Measurements from ENCODE around the gene EEFSEC. TPM values are rescaled to one million over a fixed set of nuclear protein-coding genes. Genes with fewer than 3 reads are reported as not detected.

Gene EEFSEC
- polyA plus RNA-seq, 1 experiment = 6.8 TPM

DNA sequence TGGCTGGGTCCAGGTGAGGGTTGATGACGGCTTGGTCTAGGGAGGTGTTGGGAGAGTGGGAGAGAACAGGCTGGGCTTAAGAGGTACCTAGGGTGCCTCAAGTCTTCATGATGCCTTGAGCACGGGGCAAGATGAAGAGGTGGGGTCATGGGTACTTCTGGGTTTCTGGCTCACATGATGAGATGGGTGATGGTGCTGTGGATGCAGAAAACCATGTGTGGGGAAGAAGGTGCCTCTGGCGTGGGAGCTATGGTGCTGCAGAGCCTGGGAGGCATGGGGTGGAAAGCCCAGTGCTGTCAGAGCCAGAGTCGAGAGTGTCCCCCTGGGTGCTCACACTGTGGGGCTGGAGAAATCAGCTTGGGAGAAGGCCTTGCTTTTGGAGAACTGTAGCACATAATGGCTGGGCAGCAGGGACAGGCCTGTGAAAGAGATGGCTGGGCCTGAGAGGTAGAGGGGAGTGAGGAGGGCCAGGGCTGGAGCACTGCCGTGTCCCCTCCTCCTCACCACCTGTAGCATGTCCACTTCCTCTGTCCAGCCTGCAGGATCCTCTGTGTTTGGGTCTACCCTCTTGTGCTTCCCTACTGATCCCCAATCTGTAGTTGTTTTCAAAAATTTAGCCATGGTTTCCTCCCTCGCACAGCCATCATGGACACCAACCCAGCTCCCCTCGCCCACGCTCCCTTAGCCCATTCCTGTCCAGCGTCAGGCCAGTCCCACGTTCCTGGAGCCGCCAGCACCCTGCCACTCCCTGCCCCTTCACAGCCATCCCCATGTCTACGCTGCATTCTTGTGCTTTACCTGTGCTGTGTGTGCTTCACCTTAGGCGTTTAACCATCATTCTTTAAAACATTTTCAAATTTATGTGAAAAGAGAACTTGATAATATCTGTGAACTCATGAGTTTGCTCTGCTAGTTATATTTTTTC, 132.0 kb downstream of the EEFSEC start:
- POLR2A ChIA-PET = no interaction called here
- no peaks in the 10 kb centered on the region for H3K27me3 ChIP-seq (ENCODE audit: control insufficient read depth, insufficient read depth, low read length)
- no peak for DNase-seq (ENCODE audit: low read depth, low spot score)
- H3K9me3 ChIP-seq (ENCODE audit: control insufficient read depth, insufficient read depth, low read length) = no peaks in the 10 kb centered on the region
- CTCF ChIA-PET = no interaction called here
- TF ChIP-seq, protein P1, sequence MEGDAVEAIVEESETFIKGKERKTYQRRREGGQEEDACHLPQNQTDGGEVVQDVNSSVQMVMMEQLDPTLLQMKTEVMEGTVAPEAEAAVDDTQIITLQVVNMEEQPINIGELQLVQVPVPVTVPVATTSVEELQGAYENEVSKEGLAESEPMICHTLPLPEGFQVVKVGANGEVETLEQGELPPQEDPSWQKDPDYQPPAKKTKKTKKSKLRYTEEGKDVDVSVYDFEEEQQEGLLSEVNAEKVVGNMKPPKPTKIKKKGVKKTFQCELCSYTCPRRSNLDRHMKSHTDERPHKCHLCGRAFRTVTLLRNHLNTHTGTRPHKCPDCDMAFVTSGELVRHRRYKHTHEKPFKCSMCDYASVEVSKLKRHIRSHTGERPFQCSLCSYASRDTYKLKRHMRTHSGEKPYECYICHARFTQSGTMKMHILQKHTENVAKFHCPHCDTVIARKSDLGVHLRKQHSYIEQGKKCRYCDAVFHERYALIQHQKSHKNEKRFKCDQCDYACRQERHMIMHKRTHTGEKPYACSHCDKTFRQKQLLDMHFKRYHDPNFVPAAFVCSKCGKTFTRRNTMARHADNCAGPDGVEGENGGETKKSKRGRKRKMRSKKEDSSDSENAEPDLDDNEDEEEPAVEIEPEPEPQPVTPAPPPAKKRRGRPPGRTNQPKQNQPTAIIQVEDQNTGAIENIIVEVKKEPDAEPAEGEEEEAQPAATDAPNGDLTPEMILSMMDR (IDR thresholded peaks at IDR 0.05; ENCODE audit: low read depth, low read length) = no peak
- H3K4me3 ChIP-seq (ENCODE audit: low read depth, low read length) = no peak overlapping the region
- H3K27ac ChIP-seq (ENCODE audit: low read depth, low read length) = no peak overlapping the region

DNA sequence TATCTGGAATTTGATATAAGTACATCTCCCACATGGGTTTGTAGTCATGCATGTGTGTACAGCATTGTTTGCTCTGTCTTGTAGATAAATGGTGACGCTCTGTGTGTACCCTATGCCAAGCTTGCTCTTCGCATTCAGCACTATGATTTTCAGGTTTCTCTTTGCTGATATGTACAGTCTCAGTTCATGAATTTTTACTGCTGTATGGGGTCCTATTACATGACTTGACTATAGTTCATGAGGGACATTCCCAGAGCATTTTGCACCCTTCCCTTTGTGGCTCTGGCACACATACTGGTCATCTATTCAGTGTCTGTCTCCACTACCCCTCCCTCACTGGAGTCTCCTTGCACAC, 132.7 kb downstream of the EEFSEC start:
- CTCF ChIA-PET = no interaction called here
- POLR2A ChIA-PET = no interaction called here

DNA sequence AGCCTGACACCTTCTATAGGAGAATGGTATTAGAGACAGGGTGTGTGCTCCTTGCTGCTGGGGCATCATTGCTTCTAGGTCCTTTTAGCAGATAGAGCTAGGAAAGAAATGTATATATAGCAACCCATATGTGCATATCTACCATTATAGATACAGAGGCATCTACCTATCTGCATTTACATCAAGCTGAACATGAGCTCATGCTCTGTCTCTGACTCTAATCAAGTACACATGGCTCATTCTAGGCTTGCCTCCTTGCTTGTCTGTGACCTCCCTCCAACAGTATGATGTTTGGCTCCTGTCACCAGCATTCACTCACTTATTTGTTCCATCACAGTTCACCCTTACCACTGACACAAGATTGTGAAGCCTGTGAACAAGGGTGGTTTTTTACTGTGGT, 133.4 kb downstream of the EEFSEC start:
- Histone ChIP-seq H3K27ac (ENCODE audit: low read depth, low read length) (no peak overlapping the region), H3K27me3 (ENCODE audit: control insufficient read depth, insufficient read depth, low read length) (no peaks in the 10 kb centered on the region), H3K4me3 (ENCODE audit: low read depth, low read length) (no peak overlapping the region), H3K9me3 (ENCODE audit: control insufficient read depth, insufficient read depth, low read length) (no peaks in the 10 kb centered on the region; the same call in 1 of the 2 replicates)
- CTCF ChIA-PET = no interaction called here
- no peak for DNase-seq (ENCODE audit: low read depth, low spot score)
- TF ChIP-seq, protein P1 (IDR thresholded peaks at IDR 0.05; ENCODE audit: low read depth, low read length) = no peak
- POLR2A ChIA-PET = no interaction called here

More for the DNA sequence above, 132.7 kb downstream of the EEFSEC start:
- TF ChIP-seq, protein P1 (IDR thresholded peaks at IDR 0.05; ENCODE audit: low read depth, low read length) = no peak
- Histone ChIP-seq H3K27me3 (ENCODE audit: control insufficient read depth, insufficient read depth, low read length) (no peaks in the 10 kb centered on the region), H3K27ac (ENCODE audit: low read depth, low read length) (no peak overlapping the region), H3K9me3 (ENCODE audit: control insufficient read depth, insufficient read depth, low read length) (no peaks in the 10 kb centered on the region; the same call in 1 of the 2 replicates), H3K4me3 (ENCODE audit: low read depth, low read length) (no peak overlapping the region)
- no peak for DNase-seq (ENCODE audit: low read depth, low spot score)

DNA sequence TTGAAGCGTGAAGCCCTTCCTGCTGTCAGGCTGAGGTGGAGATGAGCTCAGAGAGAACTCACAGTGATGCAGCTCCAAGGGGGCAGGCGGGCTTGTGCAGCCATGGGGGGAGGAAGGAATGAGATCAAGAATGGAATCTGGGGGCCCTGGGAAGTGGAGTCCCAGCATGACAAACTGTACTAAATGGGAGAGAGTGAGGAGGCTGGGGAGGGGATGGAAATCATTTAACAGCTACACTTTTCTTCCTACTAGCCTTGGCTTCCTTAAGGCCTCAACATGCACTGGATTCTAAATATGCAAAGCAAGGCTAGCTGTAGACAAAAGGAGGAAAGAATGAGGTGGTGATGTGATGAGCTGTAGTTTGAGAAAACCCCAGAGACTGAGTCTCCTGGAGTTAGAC, 133.9 kb downstream of the EEFSEC start:
- Histone ChIP-seq H3K4me3 (ENCODE audit: low read depth, low read length) (no peak overlapping the region), H3K9me3 (ENCODE audit: control insufficient read depth, insufficient read depth, low read length) (no peaks in the 10 kb centered on the region; the same call in 1 of the 2 replicates), H3K27me3 (ENCODE audit: control insufficient read depth, insufficient read depth, low read length) (no peaks in the 10 kb centered on the region), H3K27ac (ENCODE audit: low read depth, low read length) (no peak overlapping the region)
- ChIA-PET CTCF (no interaction called here), POLR2A (no interaction called here)
- TF ChIP-seq, protein P1 (IDR thresholded peaks at IDR 0.05; ENCODE audit: low read depth, low read length) = no peak
- DNase-seq (ENCODE audit: low read depth, low spot score) = no peak

DNA sequence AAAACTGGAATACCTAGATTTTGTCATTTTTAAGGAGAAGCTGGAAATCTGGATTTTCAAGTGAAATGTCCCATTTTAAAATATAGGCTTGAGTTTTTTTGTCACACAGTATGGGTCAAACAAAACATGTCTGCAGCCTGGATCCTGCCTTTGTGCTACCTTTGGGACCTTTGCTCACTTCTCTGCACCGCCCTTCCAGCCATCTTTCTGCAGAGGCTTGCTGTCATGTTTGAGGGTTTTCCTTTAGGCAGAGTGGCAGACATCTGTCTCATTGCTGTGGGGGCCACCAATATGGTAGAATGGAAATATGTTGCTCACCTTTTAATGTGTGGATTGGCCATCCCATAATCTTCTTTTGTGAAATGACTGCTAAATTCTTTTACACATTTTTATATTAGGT, 136.3 kb downstream of the EEFSEC start:
- TF ChIP-seq, protein P1 (IDR thresholded peaks at IDR 0.05; ENCODE audit: low read depth, low read length) = no peak
- no peaks in the 10 kb centered on the region for H3K27me3 ChIP-seq (ENCODE audit: control insufficient read depth, insufficient read depth, low read length)
- H3K27ac ChIP-seq (ENCODE audit: low read depth, low read length) = no peak overlapping the region
- H3K9me3 ChIP-seq (ENCODE audit: control insufficient read depth, insufficient read depth, low read length) = no peaks in the 10 kb centered on the region; the same call in 1 of the 2 replicates
- H3K4me3 ChIP-seq (ENCODE audit: low read depth, low read length) = no peak overlapping the region
- POLR2A ChIA-PET = no interaction called here
- no peak for DNase-seq (ENCODE audit: low read depth, low spot score)
- CTCF ChIA-PET = no interaction called here

All from AG04450 (cell line).